ENCODE measurements around the gene FANCI. TPM values are rescaled to one million over a fixed set of nuclear protein-coding genes. Genes with fewer than 3 reads are reported as not detected.
"Not testable (repeated sequence)": the region's sequence is repeated elsewhere in the genome, so short reads cannot be mapped to it uniquely, and the experiment has no call there.

The FANCI gene
- total and polyA plus RNA-seq, 5 donors, result 1.1 to 4.6 (median 4.0) TPM

GRCh38 chr15:89250142-89250541 is 6.4 kb downstream of the FANCI start:
- H3K27me3 ChIP-seq (ENCODE audit: control insufficient read depth, insufficient read depth); ATAC-seq; H3K9me3 ChIP-seq (ENCODE audit: control insufficient read depth, low read length); DNase-seq; intact Hi-C loops (cut with DNase I); H3K27ac ChIP-seq (ENCODE audit: low read length); H3K4me1 ChIP-seq (ENCODE audit: control insufficient read depth, insufficient read depth, low read length); H3K4me3 ChIP-seq (ENCODE audit: low read length): not testable (repeated sequence)
- 96% methylated on average over 5 of the region's 5 CpGs for WGBS

DNA sequence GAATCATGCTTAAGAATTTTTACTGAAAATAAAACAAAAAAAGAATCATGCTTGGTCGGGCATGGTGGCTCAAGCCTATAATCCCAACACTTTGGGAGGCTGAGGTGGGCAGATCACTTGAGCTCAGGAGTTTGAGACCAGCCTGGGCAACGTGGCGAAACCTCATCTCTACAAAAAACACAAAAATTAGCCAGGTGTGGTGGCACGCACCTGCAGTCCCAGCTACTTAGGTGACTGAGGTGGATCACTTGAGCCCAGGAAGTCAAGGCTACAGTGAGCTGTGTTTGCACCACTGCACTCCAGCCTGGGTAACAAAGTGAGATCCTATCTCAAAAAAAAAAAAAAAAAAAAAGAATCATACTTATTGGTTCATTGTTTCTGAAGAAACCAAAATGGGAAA is 33.5 kb downstream of the FANCI start:
- intact Hi-C loops (cut with DNase I); H3K27me3 ChIP-seq (ENCODE audit: control insufficient read depth, insufficient read depth); H3K9me3 ChIP-seq (ENCODE audit: control insufficient read depth, low read length); DNase-seq; H3K27ac ChIP-seq (ENCODE audit: low read length); H3K4me3 ChIP-seq (ENCODE audit: low read length); ATAC-seq; H3K4me1 ChIP-seq (ENCODE audit: control insufficient read depth, insufficient read depth, low read length): not testable (repeated sequence)
- WGBS, result 99% methylated on average over 4 of the region's 4 CpGs

GRCh38 chr15:89278307-89278706 is 34.5 kb downstream of the FANCI start:
- DNase-seq, result no peak
- ATAC-seq, result no peak
- 92% methylated on average over 1 of the region's 1 CpG for WGBS
- Histone ChIP-seq H3K9me3 (ENCODE audit: control insufficient read depth, low read length) (no peaks in the 10 kb centered on the region), H3K4me1 (ENCODE audit: control insufficient read depth, insufficient read depth, low read length) (no peaks in the 10 kb centered on the region), H3K4me3 (ENCODE audit: low read length) (no peak overlapping the region), H3K27me3 (ENCODE audit: control insufficient read depth, insufficient read depth) (no peaks in the 10 kb centered on the region), H3K27ac (ENCODE audit: low read length) (no peak overlapping the region)
- intact Hi-C loops (cut with DNase I), result no loop called here

DNA sequence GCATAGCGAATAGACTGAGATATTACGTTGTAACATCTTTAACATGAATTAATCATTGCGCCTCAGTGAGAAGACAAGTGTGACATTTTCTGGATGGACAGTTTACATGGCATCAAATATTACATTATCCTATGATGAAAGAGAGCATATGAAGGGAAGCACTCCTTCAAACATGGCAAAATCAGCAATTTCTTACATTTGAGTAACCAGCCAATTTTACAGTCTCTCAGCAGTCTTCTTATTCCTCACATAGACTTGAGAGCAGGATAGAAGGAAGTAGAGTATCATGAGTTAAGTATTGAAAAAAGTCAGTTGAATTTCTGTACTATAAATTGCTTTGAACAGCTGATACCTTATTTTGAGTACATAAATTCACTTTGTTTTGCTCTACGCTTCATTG is 38.9 kb downstream of the FANCI start:
- Histone ChIP-seq H3K27ac (ENCODE audit: low read length) (no peak overlapping the region), H3K9me3 (ENCODE audit: control insufficient read depth, low read length) (no peaks in the 10 kb centered on the region), H3K4me1 (ENCODE audit: control insufficient read depth, insufficient read depth, low read length) (no peaks in the 10 kb centered on the region), H3K4me3 (ENCODE audit: low read length) (no peak overlapping the region), H3K27me3 (ENCODE audit: control insufficient read depth, insufficient read depth) (no peaks in the 10 kb centered on the region)
- DNase-seq (no peak), ATAC-seq (no peak)
- intact Hi-C loops (cut with DNase I), result no loop called here
- WGBS, result 98% methylated on average over 4 of the region's 4 CpGs

- Histone ChIP-seq H3K9me3 (ENCODE audit: control insufficient read depth, low read length) (no peaks in the 10 kb centered on the region), H3K27ac (ENCODE audit: low read length) (no peak overlapping the region), H3K27me3 (ENCODE audit: control insufficient read depth, insufficient read depth) (no peaks in the 10 kb centered on the region), H3K4me3 (ENCODE audit: low read length) (no peak overlapping the region), H3K4me1 (ENCODE audit: control insufficient read depth, insufficient read depth, low read length) (no peaks in the 10 kb centered on the region)
- WGBS, result 97% methylated on average over 4 of the region's 4 CpGs
- ATAC-seq (no peak), DNase-seq (no peak)
- intact Hi-C loops (cut with DNase I), result no loop called here
Observed at GRCh38 chr15:89283201-89283600, 39.4 kb downstream of the FANCI start.

GRCh38 chr15:89291934-89292438 is 48.2 kb downstream of the FANCI start:
- Histone ChIP-seq H3K9me3 (ENCODE audit: control insufficient read depth, low read length) (no peaks in the 10 kb centered on the region), H3K4me1 (ENCODE audit: control insufficient read depth, insufficient read depth, low read length) (no peaks in the 10 kb centered on the region), H3K4me3 (ENCODE audit: low read length) (no peak overlapping the region), H3K27ac (ENCODE audit: low read length) (no peak overlapping the region), H3K27me3 (ENCODE audit: control insufficient read depth, insufficient read depth) (no peaks in the 10 kb centered on the region)
- intact Hi-C loops (cut with DNase I), result no loop called here
- no peak for ATAC-seq
- no peak for DNase-seq
- 94% methylated on average over 2 of the region's 2 CpGs for WGBS

GRCh38 chr15:89293012-89293411 is 49.2 kb downstream of the FANCI start:
- Histone ChIP-seq H3K4me1 (ENCODE audit: control insufficient read depth, insufficient read depth, low read length) (no peaks in the 10 kb centered on the region), H3K27ac (ENCODE audit: low read length) (no peak overlapping the region), H3K27me3 (ENCODE audit: control insufficient read depth, insufficient read depth) (no peaks in the 10 kb centered on the region), H3K4me3 (ENCODE audit: low read length) (no peak overlapping the region), H3K9me3 (ENCODE audit: control insufficient read depth, low read length) (no peaks in the 10 kb centered on the region)
- intact Hi-C loops (cut with DNase I), result no loop called here
- 98% methylated on average over 2 of the region's 2 CpGs for WGBS
- DNase-seq, result no peak
- no peak for ATAC-seq

DNA sequence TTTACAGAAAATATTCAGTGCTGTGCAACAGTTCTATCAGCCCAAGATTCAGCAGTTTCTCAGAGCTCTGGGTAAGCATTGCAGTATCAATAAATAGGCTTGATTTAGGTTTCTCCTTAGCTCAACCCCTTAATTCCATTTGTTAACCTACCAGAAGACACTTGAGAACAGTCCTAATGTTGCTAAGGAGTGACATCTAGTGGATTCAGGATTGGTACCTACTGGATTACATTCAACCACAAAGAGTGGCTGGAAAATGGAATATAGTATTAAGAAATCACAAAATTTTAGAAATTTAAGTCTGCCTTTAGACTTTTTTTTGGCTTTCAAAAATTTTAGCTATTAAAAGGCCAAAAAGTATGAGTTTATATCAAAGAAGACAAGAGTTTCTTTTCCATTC is 56.1 kb downstream of the FANCI start:
- Histone ChIP-seq H3K4me3 (ENCODE audit: low read length) (no peak overlapping the region), H3K9me3 (ENCODE audit: control insufficient read depth, low read length) (no peaks in the 10 kb centered on the region), H3K27me3 (ENCODE audit: control insufficient read depth, insufficient read depth) (no peaks in the 10 kb centered on the region), H3K4me1 (ENCODE audit: control insufficient read depth, insufficient read depth, low read length) (no peaks in the 10 kb centered on the region), H3K27ac (ENCODE audit: low read length) (no peak overlapping the region)
- DNase-seq, result no peak
- intact Hi-C loops (cut with DNase I), result loop anchor here in 1 of 4 donors (10.0 kb wide), 1 partner anchor 95 kb away; no protein-coding TSS in a partner anchor
- ATAC-seq, result no peak

DNA sequence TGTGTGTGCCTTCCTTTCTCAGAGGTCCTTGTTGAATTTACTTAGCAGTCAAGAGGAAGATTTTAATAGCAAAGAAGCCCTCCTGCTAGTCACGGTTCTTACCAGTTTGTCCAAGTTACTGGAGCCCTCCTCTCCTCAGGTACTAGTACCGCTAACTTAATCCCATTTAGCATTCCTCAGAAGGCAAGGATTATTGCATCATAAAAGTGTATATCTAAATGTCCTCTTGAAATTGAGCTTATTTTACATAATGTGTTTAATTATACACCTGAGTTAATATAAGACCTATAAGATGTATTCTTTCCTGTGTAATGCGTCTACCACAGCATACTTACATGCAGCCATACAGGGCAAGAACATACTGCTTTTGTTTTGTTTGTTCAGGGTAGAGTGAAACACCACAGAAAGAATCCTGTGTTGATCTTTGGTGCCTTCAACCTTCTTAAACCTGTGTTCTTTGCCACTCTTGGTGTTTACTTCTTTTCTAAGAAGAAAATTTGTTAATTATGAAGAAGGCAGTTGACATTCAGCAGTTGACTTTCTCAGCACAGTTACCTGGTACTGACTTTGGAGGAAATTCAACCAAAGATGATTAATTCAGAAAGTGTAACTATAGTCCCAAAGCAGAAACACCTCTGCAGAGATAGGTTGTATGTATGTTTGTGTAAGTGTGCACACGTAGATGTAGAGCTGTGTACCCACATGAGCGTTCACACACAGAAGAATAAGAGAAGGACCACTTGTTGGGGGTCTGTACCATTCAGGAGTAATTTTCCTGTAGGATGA is 57.7 kb downstream of the FANCI start:
- no peak overlapping the region for H3K4me3 ChIP-seq (ENCODE audit: low read length)
- ATAC-seq (no peak), DNase-seq (no peak)
- H3K27me3 ChIP-seq (ENCODE audit: control insufficient read depth, insufficient read depth), result no peaks in the 10 kb centered on the region
- no peaks in the 10 kb centered on the region for H3K9me3 ChIP-seq (ENCODE audit: control insufficient read depth, low read length)
- no peak overlapping the region for H3K27ac ChIP-seq (ENCODE audit: low read length)
- intact Hi-C loops (cut with DNase I), result loop anchor here in 1 of 4 donors (10.0 kb wide), 1 partner anchor 97 kb away; no protein-coding TSS in a partner anchor
- no peaks in the 10 kb centered on the region for H3K4me1 ChIP-seq (ENCODE audit: control insufficient read depth, insufficient read depth, low read length)
- 97% methylated on average over 5 of the region's 5 CpGs for WGBS

GRCh38 chr15:89303986-89304385 is 60.2 kb downstream of the FANCI start:
- DNase-seq (no peak), ATAC-seq (no peak)
- intact Hi-C loops (cut with DNase I), result loop anchor here in 1 of 4 donors (10.0 kb wide), 1 partner anchor 99 kb away; no protein-coding TSS in a partner anchor
- no peak overlapping the region for H3K4me3 ChIP-seq (ENCODE audit: low read length)
- no peaks in the 10 kb centered on the region for H3K9me3 ChIP-seq (ENCODE audit: control insufficient read depth, low read length)
- H3K4me1 ChIP-seq (ENCODE audit: control insufficient read depth, insufficient read depth, low read length), result no peaks in the 10 kb centered on the region
- WGBS, result 95% methylated on average over 2 of the region's 2 CpGs
- no peaks in the 10 kb centered on the region for H3K27me3 ChIP-seq (ENCODE audit: control insufficient read depth, insufficient read depth)
- H3K27ac ChIP-seq (ENCODE audit: low read length), result no peak overlapping the region

DNA sequence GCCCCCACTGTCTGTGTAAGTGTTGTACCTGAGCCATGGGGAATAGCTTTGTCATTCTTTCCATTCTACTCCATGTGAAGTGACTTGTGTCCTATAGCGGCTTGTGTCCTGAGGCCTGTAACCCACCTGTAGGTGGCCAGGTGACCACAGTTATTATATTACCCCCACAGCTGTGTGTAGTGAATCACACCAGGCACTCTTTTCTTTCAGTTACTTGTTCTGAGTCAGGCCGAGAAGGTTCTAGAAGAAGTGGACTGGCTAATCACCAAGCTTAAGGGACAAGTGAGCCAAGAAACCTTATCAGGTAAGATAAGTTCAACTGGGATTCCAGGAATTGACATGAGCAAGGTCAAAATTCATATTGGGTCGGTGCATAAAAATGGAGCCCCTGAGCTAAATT is 61.6 kb downstream of the FANCI start:
- WGBS, result 73% methylated on average over 3 of the region's 3 CpGs
- DNase-seq, result no peak
- no peak overlapping the region for H3K27ac ChIP-seq (ENCODE audit: low read length)
- no peak overlapping the region for H3K4me3 ChIP-seq (ENCODE audit: low read length)
- ATAC-seq, result no peak
- intact Hi-C loops (cut with DNase I), result loop anchor here in 1 of 4 donors (10.0 kb wide), 1 partner anchor 101 kb away; no protein-coding TSS in a partner anchor
- no peaks in the 10 kb centered on the region for H3K4me1 ChIP-seq (ENCODE audit: control insufficient read depth, insufficient read depth, low read length)
- no peaks in the 10 kb centered on the region for H3K27me3 ChIP-seq (ENCODE audit: control insufficient read depth, insufficient read depth)
- no peaks in the 10 kb centered on the region for H3K9me3 ChIP-seq (ENCODE audit: control insufficient read depth, low read length)
